ENCODE measurements around the gene LY9.

The LY9 gene

DNA sequence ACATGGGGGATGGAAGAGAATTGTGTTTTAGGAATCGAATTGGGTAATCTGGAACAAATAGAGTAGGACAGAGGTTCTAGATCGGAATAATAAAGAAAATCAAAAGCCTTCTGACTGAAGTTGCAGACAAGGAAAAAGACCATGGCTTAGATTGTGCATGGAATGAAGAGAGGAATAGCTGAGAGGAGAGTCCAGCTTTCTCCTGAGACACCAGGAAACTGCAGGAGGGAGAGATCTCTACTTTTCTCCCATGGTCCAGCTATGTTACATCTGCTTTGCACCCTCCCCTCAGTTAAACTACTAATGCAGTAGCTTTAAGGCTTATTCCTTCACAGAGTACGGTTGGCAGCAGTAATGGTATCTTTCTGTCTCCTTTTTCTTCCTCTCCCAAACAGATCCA lies 43.6 kb upstream of the LY9 start:
- DNase-seq (ENCODE audit: low spot score), result no peak
- in situ Hi-C loops (cut with MboI; ENCODE audit: low sequenced_read_pairs, unreplicated experiment), result no loop called here
- TF ChIP-seq, protein P1, sequence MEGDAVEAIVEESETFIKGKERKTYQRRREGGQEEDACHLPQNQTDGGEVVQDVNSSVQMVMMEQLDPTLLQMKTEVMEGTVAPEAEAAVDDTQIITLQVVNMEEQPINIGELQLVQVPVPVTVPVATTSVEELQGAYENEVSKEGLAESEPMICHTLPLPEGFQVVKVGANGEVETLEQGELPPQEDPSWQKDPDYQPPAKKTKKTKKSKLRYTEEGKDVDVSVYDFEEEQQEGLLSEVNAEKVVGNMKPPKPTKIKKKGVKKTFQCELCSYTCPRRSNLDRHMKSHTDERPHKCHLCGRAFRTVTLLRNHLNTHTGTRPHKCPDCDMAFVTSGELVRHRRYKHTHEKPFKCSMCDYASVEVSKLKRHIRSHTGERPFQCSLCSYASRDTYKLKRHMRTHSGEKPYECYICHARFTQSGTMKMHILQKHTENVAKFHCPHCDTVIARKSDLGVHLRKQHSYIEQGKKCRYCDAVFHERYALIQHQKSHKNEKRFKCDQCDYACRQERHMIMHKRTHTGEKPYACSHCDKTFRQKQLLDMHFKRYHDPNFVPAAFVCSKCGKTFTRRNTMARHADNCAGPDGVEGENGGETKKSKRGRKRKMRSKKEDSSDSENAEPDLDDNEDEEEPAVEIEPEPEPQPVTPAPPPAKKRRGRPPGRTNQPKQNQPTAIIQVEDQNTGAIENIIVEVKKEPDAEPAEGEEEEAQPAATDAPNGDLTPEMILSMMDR (IDR thresholded peaks at IDR 0.05; ENCODE audit: borderline replicate concordance, control extremely low read depth, extremely low read depth, insufficient read depth, missing control alignments), result no peak

DNA sequence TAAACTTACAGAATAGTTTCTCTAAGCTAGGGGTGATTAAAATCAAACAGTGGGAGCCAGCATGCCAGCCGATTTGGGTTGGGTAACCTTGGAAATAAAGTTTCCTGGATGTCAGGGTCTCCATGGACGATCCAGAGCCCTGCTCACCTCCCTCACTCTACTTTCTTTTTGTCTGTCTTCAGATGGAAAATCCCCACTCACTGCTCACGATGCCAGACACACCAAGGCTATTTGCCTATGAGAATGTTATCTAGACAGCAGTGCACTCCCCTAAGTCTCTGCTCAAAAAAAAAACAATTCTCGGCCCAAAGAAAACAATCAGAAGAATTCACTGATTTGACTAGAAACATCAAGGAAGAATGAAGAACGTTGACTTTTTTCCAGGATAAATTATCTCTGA lies 43.0 kb upstream of the LY9 start:
- TF ChIP-seq, protein P1 (IDR thresholded peaks at IDR 0.05; ENCODE audit: borderline replicate concordance, control extremely low read depth, extremely low read depth, insufficient read depth, missing control alignments), result no peak
- in situ Hi-C loops (cut with MboI; ENCODE audit: low sequenced_read_pairs, unreplicated experiment), result no loop called here
- no peak for DNase-seq (ENCODE audit: low spot score)

- TF ChIP-seq, protein P1 (IDR thresholded peaks at IDR 0.05; ENCODE audit: borderline replicate concordance, control extremely low read depth, extremely low read depth, insufficient read depth, missing control alignments), result no peak
- in situ Hi-C loops (cut with MboI; ENCODE audit: low sequenced_read_pairs, unreplicated experiment), result no loop called here
- no peak for DNase-seq (ENCODE audit: low spot score)
Measured at GRCh38 chr1:160753594-160753993, 42.4 kb upstream of the LY9 start.

DNA sequence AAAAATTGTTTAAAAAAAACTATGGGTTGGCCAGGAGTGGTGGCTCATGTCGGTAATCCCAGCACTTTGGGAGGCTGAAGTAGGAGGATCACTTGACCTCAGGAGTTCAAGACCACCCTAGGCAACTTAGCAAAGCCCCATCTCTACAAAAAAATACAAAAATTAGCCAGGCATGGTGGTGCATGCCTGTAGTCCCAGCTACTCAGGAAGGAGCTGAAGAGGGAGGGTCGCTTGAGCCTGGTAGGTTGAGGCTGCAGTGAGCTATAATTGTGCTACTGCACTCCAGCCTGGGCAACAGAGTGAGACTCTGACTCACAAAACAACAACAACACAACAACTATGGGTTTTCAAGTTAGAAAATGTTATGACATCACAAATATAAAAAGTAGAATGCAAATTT lies 40.5 kb upstream of the LY9 start:
- TF ChIP-seq, protein P1 (IDR thresholded peaks at IDR 0.05; ENCODE audit: borderline replicate concordance, control extremely low read depth, extremely low read depth, insufficient read depth, missing control alignments), result no peak
- in situ Hi-C loops (cut with MboI; ENCODE audit: low sequenced_read_pairs, unreplicated experiment), result no loop called here
- no peak for DNase-seq (ENCODE audit: low spot score)

DNA sequence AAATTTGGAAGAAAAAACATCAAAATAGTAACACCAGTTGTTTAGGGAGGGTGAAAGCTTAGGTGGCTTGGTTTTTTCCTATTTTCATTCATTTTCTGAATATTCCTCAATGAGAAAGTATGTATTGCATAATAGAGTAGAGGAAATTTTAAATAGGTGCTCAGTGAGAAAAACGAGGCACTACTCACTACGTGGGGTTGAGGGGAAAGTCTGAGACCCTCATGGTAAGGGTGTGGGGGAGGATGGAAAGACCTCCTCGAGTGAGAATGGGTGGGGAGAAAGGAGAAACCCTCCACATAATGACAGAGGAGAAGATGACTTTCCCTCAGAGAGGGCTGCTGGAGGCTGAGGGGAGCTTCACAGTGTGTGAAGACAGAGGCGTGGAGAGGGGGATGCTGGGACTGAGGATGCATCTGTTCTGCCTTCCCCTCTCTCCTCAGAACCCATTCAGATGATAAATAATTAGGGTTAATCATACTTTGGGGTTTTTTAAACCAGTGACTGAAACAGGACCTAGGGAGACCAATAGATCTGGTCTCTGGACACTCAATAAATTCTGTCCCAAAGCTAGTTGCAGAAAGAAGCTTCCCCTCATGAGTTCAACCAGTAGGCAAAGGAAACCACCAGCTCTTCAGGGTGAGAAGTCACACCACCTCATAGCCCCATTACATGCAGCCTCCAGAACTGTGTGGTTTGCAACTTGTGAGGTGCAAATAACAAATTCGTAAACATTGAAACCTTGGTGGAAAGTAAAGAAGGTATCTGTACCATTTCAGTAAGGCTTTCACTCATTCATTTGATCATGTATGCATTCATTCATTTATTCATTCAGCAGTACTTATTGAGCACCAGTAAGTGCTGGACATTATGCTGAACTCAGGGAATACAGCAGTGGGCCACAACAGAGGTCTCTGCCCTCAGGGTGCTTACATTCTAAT lies 39.8 kb upstream of the LY9 start:
- TF ChIP-seq, protein P1 (IDR thresholded peaks at IDR 0.05; ENCODE audit: borderline replicate concordance, control extremely low read depth, extremely low read depth, insufficient read depth, missing control alignments), result no peak
- in situ Hi-C loops (cut with MboI; ENCODE audit: low sequenced_read_pairs, unreplicated experiment), result no loop called here

DNA sequence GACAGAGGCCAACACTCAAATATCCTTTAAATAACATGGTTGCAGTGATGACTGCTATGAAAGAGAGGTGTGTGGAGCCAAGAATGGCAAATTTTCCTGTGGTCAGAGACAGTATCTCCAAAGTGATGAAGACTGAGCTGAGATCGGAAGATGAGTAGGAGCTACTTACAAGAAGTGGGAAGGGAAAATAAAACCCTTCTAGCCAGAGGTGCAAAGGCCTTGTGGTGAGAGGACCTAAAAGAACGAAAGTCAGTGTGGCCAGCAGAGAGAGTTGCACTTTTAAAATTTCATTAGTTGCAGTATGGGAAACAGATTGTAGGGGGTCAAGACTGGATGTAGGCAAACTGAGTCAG lies 39.1 kb upstream of the LY9 start:
- in situ Hi-C loops (cut with MboI; ENCODE audit: low sequenced_read_pairs, unreplicated experiment), result no loop called here
- no peak for DNase-seq (ENCODE audit: low spot score)
- TF ChIP-seq, protein P1 (IDR thresholded peaks at IDR 0.05; ENCODE audit: borderline replicate concordance, control extremely low read depth, extremely low read depth, insufficient read depth, missing control alignments), result no peak

More for the DNA sequence above, 39.8 kb upstream of the LY9 start:
- no peak for DNase-seq (ENCODE audit: low spot score)
